GM23338 (cell line): Measurements from ENCODE around the gene ITSN2.

ENCODE experiments used
- CREB1 ChIP-seq: fragments of 250-450 bp; sonication (Bioruptor Pico); IDR thresholded peaks from 2 replicates; pipeline ENCODE4 v1.5.0; 2020; ENCODE audit warnings: low read depth, mild to moderate bottlenecking, moderate library complexity
- CTCF ChIP-seq, 2 experiments: fragments of 200-600 bp in 1 of 2; sonication (generic) in 1 of 2; conservative IDR thresholded peaks; 2 replicates each; pipeline versions ENCODE4 v1.5.1 to v1.6.1; 2016 to 2017; ENCODE audit warnings: antibody characterized with exemption in 2 of 2, low read depth in 2 of 2, mild to moderate bottlenecking in 2 of 2, moderate library complexity in 1 of 2
- EZH2 ChIP-seq: fragments of 200-600 bp; sonication (generic); IDR thresholded peaks from one replicate; pipeline ENCODE4 v1.8.0; 2017; ENCODE audit warnings: antibody characterized with exemption, mild to moderate bottlenecking, low read depth; ENCODE audit not compliant: unreplicated experiment
- EZH2phosphoT487 ChIP-seq: fragments of 200-600 bp; sonication (generic); IDR thresholded peaks from one replicate; pipeline ENCODE4 v1.8.1; 2018; ENCODE audit warnings: antibody characterized with exemption; ENCODE audit not compliant: unreplicated experiment
- POLR2AphosphoS5 ChIP-seq: IDR thresholded peaks from 2 replicates; pipeline ENCODE4 v1.6.1; 2016; ENCODE audit warnings: antibody characterized with exemption, low read depth
- REST ChIP-seq: IDR thresholded peaks from one replicate; pipeline ENCODE4 v1.6.1; 2018; ENCODE audit warnings: antibody characterized with exemption; ENCODE audit not compliant: unreplicated experiment
- ZNF114 ChIP-seq: fragments of 250-450 bp; sonication (Bioruptor Pico); IDR thresholded peaks from 2 replicates; pipeline ENCODE4 v1.5.0; 2020; ENCODE audit warnings: mild to moderate bottlenecking, moderate library complexity

GRCh38 chr2:24276349-24276899 is 83.9 kb downstream of the ITSN2 start:
- TF ChIP-seq EZH2: no peak
- no peak for TF ChIP-seq CREB1 (CRISPR knock-in tag)
- TF ChIP-seq POLR2AphosphoS5: no peak
- no peak for TF ChIP-seq CTCF (conservative IDR thresholded peaks at IDR 0.05; ENCODE audit: low read depth in 2 of 2)
- TF ChIP-seq REST: no peak
- no peak for TF ChIP-seq EZH2phosphoT487
- TF ChIP-seq ZNF114 (CRISPR knock-in tag): no peak
